Activated naive CD4-positive, alpha-beta T cell (primary cell): ENCODE measurements around the gene PIP5K1B.

Experiments
- DNase-seq, 4 experiments: peaks; one replicate each; lab custom pipeline; 2025; lab: John Stamatoyannopoulos, UW

PIP5K1B gene

DNA sequence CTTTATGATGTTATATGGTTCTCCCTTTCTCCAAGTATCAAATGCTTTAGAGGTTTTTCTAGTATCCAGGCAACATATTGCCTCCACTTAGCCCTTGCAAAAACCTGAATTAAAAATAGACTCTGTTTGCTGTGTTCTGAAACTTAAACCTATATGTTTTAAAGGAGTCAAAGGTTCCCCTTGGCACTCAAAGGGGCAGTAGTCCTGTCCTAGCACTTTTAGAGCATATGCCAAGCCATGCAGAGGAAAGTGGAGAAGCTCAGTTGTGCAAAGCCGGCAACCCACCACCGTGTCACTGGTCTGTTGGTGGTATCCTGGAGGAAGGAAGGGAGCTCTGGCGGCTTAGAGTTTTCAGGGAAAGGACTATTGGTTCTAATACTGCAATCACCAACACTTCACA lies 154.3 kb downstream of the PIP5K1B start:
- no peak for DNase-seq

DNA sequence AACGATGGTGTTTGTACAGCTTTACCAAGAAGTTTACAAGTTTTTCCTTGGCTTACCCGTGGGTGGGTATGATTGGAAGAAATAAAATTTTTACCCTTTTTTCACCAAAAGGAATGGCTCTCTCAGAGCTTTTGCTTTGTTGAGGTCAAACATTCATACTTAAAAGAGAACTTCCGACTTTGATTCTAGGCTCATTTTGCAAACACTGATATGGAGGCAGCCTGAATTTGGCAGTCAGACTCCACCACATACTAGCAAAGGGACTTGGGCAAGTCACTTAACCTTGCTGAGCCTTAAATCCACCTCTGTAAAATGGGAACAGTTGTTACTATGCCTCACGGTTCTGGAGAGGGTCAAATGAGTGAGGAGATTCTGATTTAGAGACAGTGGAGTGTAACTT lies 155.4 kb downstream of the PIP5K1B start:
- no peak for DNase-seq

DNA sequence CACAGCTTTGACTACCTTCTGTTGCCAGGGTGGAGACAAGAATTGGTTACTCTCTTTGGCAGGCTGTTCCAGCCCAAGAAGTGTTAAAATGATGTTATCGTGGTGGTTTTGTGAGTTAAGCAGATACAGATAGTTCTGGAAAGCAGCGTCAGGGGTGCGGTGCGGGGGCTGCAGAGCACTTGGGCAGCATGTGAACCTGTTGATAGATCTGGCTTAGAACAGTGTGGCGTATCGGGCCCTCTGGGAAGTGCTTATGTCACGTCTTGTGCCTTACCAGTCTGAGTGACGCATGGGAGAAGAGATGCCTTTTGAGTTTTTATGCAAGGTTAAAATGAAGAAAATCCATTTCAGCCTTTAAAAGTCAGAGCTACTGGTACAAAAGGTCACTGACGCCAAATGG lies 156.4 kb downstream of the PIP5K1B start:
- no peak for DNase-seq

DNA sequence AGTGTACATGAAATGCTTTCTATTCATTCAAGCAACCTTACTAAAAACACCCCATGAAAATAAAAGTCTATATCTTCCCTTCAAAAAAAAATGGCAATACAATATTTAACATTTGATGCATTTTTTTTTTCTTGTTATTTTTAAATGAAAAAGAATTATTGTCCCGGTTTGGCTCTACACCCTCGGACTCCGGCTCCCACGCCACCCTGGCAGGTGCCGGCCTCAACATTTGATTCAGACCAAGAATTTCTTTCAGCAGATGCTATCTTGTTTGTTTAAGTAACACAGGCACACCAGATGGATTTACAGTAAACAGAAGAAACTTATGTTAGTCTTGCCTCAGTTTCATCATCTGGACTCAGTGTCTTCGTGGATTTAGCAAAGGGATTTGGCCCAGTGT lies 162.0 kb downstream of the PIP5K1B start:
- DNase-seq, result no peak

DNA sequence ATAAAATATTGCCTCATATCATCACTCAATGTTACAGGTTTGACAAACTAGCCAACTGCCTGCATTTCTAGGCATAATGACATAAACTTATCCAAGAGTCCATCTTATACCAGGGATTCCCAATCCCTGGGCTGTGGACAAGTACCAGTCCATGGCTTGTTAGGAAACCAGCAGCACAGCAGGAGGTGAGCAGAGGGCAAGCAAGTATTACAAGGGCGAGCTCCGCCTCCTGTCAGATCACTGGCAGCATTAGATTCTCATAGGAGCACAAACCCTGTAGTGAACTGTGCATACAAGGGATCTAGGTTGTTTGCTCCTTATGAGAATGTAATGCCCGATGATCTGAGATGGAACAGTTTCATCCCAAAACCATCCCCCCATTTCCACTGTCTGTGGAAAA lies 164.0 kb downstream of the PIP5K1B start:
- no peak for DNase-seq

DNA sequence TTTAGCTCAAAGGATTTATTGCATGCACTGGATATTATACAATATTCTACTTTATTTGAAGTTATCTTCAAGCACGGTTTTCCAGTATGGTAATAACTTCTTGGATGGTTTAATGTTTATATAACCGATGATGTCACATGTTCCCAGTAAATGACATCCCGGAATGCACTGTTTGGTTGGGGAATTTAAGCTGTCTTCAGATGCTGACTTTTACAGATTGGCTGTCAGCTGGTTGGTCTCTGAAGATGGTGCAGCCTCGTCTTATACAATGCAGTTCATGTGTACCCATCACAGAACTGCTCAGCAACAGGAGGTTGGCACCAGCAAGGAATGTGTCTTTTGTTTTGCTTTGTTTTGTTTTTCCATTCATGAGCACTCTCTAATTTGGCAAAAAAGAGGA lies 165.0 kb downstream of the PIP5K1B start:
- DNase-seq, result no peak

DNA sequence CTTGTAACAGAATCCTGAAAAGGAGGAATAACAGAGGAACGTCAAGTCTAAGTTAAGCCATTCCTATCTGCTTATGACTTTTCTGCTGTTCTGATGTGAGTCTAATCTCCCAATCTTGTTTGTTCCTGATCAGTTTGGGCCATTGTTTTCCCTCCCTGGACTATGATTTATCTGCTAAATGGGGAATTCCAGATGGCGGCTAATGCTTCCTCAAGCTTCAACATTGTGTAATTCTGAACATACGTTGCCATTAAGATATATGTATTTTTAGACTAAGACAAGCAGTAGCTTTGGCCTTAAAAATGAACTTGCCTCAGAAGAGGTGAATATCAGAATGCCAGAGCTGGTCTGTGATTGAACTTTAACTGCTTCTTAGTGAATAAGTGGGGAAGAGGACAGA lies 166.2 kb downstream of the PIP5K1B start:
- DNase-seq, result no peak

DNA sequence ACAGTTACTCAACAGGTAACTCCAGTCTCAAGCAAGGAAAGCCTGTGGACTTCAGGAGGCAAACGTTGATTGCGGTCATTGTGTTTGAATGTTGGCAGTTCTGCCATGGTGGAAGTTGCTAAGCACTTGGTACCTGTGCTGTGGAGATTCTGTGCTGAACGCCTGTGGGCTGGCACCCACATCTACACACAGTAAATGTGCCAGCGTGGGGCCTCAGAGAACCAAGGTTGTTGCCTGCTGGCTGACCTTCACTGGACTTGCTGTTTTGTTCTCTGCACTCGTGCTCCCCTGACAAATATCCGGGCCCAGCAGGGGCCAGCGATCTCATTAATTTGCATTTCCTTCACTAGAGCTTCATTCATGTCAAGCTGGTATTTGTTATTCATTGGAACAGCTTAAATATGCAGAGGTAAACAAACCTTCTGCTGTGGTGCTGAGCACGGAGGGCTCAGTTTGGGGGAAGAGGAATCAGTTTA lies 167.0 kb downstream of the PIP5K1B start:
- no peak for DNase-seq

DNA sequence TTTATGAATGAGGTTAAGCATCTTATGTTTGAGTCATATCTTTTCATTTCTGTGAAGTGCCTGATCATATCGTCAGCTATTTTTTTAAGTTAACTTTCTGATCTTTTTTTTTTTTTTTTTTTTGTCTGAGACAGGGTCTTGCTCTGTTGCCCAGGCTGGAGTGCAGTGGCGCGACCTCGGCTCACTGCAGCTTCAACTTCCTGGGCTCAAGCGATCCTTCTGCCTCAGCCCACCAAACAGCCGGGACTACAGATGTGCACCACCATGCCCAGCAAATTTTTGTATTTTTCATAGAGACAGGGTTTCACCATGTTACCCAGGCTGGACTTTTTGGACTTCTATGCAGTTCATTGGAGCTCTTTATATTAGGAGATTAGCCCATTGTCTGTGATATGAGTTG lies 168.1 kb downstream of the PIP5K1B start:
- DNase-seq, result no peak

DNA sequence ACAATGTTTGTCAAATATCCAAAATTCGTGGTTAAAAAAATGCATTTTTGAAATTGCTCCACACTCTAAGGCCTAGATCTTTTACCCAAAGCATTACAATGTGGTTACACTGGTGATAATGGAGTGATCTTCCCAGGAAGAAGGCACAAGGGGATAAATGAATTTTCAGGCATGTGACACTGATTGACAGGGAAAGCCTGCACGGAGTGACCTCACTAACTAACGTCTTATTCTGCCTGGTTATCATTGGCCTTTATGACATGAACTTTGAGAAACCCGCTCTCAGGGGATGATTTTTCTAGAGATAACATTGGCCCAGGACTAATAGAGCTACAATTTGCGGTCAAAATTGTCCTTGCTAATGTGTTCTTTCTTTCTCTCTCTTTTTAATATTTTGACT lies 171.2 kb downstream of the PIP5K1B start:
- DNase-seq, result no peak

DNA sequence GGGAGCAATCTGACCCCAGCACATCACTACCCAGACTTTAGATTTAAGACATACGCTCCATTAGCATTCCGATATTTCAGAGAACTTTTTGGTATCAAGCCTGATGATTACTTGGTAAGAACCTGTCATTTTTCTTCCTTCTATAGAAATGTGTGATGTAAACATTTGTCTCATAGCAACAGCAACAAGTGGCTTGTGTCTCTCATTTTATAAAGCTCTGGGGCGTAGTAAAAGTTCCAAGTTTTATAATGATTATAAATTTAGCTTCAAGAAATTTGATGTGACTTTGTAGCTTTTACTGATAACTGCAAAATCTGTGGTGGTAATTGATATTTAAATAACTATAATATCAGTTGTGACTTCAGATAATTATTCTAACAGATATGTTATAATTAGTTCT lies 171.6 kb downstream of the PIP5K1B start:
- no peak for DNase-seq

DNA sequence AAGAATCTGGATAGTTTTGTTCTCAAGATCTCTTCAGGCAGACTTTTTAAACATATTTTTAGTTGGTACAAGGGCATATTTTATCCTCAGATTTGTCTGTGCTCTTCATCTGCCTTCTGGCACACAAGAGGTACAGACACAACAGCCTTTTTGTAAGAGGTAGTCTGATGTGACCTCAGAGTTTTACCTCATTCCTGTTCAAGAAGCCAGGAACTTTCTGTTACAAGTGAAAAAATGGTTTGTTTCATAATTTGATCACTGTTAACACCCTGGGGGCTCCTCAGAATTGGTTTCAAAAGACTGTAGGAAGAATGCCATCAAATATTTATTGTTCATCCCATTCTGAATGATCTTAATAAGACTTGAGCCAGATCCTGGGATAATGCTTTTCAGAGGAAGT lies 172.2 kb downstream of the PIP5K1B start:
- no peak for DNase-seq

DNA sequence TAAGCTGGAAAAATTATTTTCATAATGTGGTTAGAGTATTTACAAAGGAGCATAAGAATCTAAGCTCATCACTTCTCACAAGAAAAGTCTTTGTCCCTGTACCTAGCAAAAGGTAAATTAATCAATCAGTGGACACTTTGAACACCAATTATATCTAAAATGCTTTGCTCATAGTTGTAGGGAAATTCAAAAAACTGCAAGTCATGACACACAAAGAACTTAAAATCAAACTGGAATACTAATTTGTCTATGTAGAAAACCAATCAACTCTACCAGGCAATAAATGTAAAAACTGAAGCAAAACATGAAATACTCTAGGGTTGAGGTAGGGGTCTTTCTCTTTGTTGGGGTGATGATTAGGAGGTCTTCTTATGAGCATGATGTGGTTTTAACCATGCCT lies 173.4 kb downstream of the PIP5K1B start:
- DNase-seq, result no peak

DNA sequence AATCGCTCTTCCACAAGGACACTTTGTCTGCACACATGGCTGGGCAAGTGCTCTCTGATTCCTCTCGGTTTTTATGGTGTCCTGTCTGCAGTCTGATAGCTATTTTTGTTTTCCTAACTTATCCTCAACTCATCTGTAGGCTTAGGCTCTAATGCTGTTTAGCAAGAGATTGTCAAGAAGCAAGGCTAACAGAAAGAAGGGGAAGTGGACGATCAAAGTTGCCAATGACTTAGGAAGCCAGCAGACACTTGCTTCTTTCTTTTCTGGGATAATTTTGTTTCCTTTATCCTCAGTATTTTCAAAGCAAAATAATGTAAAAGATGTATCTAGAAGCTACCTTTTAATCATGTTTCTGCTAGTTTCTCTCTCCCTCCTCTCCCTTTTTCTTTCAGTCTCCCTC lies 178.2 kb downstream of the PIP5K1B start:
- DNase-seq, result no peak

DNA sequence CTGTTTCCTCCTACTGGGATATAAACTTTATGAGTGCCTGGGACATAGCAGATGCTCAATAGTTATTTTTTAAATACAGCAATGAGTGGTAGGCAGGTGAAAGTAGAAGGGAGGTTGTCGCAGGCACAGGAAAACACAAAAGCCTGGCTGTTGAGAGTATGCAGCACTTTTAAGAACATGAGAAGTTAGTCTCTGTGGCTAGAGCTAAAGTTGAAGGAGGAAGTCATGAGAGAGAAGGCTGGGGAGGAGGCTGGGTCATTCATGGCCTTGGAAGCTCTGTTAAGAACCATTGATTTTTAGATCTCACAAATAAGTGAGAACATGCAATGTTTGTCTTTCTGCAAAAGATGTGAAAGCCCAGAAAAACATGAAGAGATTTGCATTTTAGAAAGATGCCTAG lies 182.2 kb downstream of the PIP5K1B start:
- no peak for DNase-seq

DNA sequence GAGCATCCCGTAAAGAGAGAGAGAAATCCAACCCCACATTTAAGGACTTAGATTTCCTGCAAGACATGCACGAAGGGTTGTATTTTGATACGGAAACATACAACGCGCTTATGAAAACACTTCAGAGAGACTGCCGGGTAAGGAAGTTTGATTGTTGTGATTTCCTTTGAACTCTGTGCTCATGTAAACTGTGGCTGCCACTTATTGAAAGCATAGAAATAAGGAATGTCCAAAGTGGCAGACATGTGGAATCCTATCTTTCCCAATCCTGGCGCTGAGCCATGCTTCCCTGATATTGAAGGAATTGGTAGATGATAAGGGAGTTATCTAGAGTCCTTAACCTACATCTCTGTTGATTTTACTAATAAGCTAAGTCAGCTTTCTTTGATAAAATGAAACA lies 189.5 kb downstream of the PIP5K1B start:
- no peak for DNase-seq

DNA sequence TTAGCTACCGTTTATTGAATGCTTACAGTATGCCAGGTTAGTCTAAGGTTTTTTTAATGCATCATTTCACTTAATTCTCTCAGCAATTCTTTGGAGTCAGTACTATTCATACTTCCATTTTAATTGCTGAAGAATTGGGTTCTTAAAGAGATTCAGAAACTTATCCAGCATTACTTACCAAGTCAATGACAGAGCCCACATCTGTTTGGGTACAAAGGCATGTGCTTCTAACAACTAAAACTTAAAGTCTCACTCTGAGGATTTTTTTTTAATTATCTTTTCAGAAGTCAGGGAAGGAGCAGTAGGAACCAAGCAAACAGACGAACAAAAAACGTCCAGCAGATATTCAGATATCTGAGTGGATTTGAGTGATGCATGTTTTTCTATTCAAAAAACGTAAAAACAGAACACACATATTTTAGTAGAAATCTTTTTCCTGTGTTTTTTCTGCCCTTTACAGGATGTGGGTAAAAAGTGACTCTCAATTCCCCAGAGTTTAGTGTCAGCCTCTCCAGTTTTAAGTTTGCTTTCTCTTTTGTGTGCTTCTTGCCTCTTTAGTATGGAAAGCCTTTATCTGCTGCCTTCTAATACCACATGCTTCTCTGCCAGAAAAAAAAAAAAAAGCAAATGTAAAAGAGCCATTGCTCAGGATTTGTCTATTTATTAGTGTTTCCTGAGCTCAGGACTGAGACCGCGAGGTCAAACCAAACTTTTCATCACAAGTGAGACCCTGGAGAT lies 190.9 kb downstream of the PIP5K1B start:
- DNase-seq, result no peak

DNA sequence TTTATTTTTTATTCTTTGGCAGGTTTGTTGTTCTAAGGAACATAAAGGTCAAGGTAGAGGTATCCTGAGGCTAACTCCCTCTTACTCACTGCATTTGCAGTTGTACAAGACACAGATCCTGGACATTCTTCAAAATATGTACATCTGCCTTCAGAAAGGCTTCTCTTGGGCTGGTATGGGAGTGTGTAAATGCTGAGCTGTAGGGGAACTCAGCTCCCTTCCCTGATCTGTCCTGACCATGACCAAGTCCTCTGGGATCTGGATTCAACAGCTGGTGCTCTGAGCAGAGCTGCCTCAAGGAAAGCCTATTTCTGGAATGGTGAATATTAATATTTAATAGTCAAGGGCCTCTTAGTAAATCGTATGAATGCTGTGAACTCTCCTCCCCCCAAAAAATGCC lies 191.4 kb downstream of the PIP5K1B start:
- DNase-seq, result no peak

DNA sequence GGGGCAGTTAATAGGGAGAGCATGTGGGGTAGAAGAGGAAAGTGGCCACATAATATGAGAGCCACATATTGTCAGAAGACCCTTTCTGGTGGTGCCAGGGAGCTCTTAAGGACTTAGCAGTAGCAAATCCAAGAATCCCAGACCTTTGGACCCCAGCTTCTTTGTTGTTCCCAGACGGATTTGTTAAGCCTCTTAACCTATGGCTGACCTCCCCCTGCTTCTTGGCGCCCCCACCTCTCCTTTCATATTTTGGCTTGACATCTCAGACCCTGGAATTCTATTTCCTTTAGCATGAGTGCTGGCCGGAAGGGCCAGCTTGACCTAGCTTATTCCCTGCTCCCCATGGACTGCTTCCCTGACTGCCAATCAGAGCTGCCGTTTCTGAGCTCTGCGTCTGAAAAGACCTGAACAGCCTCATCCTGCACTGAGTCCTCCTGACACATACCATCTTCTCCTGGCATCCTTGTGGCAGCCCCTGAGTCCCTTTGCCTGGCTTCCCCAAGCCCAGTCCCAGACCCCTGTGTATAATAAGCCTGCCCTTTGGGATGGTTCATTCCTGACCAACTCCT lies 192.6 kb downstream of the PIP5K1B start:
- DNase-seq, result no peak

DNA sequence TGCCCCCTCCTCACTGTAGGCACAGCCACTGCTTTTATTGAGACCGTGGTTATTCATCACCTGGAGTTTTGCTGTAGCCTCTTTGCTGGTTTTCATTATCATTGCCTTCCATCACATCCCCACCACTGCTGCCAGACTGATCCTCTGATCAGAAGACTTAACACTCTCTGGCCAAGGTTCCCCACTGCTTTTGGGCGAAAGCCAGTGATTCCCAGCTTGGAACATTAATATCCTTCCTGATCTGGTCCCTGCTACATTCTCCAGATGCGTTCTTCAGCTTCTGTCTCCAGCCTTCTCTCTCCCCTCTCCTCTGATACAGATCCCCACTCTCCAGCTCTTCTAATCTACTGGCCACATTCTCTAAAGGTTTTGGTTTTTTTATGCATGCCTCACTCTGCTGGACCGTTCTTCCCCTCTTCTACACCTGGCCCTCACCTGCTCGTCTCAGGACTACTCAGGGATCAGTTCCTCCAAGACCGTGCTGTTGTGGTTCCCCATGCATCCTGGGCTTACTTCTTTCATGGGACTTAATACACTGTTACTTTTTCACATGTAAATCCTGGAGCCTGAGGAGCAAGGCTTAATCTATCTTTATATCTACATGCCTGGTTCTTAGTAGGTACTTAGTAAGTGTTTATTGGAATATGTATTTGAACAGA lies 193.9 kb downstream of the PIP5K1B start:
- no peak for DNase-seq

DNA sequence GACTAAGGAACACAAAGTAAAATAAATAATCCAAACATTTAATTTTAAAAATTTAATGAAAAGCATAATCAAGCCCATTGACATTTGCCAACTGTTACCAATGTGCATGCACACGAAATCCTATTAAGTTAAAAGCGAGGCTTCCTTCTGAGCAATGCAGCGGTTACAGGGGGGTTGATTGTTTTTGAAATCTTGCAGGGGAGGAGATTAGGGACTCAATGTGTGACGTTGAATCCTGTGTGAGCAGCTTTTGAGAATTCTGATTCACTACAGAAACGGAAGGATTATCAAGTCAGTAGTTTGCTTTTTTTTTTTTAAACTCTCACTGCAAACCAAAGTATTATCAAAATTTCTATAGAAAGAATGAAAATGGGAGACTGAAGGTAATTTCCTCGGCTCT lies 199.4 kb downstream of the PIP5K1B start:
- DNase-seq, result no peak

DNA sequence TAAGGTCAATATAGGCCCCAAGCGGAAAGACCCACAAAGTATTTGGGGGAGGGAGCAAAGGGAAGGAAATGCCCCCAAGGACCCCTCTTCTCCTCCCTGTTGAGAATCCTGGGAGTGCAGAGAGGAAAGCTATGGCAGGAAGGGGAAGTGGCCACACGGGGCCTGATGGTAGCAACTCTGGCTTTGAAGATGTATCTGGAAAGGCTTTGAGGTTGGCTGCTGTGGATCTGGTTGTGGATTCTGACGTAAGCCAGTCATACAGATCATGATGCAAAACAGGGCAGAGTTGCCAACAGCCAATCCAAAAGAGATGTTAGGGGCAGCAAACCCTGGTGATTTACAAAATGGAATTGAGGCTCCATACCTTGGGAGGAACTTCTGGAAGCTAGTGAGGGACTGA lies 200.1 kb downstream of the PIP5K1B start:
- DNase-seq, result no peak

DNA sequence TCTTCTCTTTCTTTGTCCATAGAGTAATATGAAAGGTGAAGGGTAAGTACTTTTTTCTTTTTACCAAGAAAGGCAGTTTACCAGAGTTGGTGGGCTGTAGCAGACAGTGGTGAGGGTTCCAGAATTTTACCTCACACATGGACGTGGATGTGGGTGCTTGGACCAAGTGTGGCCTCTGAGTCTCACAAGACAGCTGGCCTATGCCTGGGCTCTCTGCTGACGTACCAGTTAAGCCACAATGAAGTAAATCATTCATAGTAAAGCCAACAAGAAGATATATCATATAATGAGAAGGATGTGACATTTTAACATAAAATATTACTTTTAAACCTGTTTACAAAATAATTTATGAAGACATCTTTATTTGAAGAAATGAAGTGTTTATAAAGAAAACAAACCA lies 202.9 kb downstream of the PIP5K1B start:
- no peak for DNase-seq

DNA sequence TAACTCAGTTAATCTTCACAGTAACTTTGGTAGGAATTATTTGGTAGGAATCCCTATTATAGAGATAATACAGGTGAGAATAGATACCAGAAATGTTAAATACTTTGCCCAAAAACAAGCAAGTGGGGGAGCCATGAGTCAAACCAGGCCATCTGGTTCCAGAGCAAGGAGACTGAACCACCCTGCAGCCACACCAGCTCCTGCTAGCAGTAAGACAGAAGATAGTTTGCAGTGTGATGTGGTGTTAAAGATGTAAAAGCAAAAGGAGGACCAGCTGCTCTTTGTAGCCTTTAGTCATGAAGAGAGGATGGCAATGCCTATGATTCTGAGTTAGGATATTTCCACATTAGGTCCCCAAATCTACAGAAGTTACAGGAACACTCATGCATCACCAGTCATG lies 207.5 kb downstream of the PIP5K1B start:
- DNase-seq, result no peak
